K562 (cell line): ENCODE data around the gene NOX5.

ENCODE experiments used
- ATF7 ChIP-seq: fragments of 450-650 bp; IDR thresholded peaks from 2 replicates; pipeline ENCODE4 v1.7.1; 2014; ENCODE audit warnings: mild to moderate bottlenecking, moderate library complexity
- PHF21A ChIP-seq: fragments of 450-650 bp; IDR thresholded peaks from 2 replicates; pipeline ENCODE4 v1.6.1; 2017; ENCODE audit warnings: low read depth, borderline replicate concordance
- POLR2A ChIP-seq: fragments of 450-650 bp; conservative IDR thresholded peaks from 2 replicates; pipeline ENCODE4 v1.6.1; 2016
- RBFOX2 ChIP-seq: fragments of 200-400 bp; formaldehyde crosslinking; IDR thresholded peaks from 2 replicates; pipeline ENCODE4 v1.6.1; 2017; ENCODE audit warnings: low read depth, mild to moderate bottlenecking, low read length, moderate library complexity
- TBP ChIP-seq: optimal IDR thresholded peaks from 2 replicates; pipeline ENCODE3; 2011; ENCODE audit warnings: low read depth, low read length, improper control_type of control experiment
- TFAM ChIP-seq: fragments of 250-450 bp; sonication (Bioruptor Pico); conservative IDR thresholded peaks from 2 replicates; pipeline ENCODE4 v1.5.0; 2021; ENCODE audit warnings: mild to moderate bottlenecking, moderate library complexity
- ZFP30 ChIP-seq: fragments of 250-450 bp; sonication (Bioruptor Pico); IDR thresholded peaks from 2 replicates; pipeline ENCODE4 v1.8.0; 2022; ENCODE audit warnings: moderate library complexity, mild to moderate bottlenecking, inconsistent platforms, borderline replicate concordance
- TF ChIP-seq, protein P1 (sequence below): fragments of 450-650 bp; conservative IDR thresholded peaks from 2 replicates; pipeline ENCODE4 v1.6.1; 2016; ENCODE audit warnings: missing genetic modification characterization, low read depth, mild to moderate bottlenecking, missing compliant biosample characterization, moderate library complexity
- TF ChIP-seq, protein P2 (sequence below): IDR thresholded peaks from 2 replicates; pipeline ENCODE4 v1.6.1; 2014; ENCODE audit warnings: antibody characterized with exemption
- TF ChIP-seq, protein P3 (sequence below): sonication (generic); formaldehyde crosslinking; IDR thresholded peaks from 2 replicates; pipeline ENCODE4 v1.8.0; 2023; ENCODE audit warnings: mild to moderate bottlenecking, missing genetic modification reagents

DNA sequence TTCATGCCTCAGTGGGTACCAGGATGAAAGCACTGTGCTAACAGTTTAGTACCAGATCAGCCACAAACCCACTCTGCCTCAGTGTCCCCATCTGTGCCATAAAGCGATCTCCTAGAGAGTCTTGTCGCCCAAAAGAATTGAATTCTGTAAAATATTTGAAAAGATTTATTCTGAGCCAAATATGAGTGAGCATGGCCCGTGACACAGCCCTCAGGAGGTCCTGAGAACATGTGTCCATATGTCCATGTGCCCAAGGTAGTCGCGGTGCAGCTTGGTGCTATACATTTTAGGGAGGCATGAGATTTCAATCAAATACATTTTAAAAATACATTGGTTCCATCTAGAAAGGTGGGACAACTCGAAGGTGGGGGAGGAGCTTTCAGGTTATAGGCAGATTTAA lies 15.4 kb upstream of the NOX5 start:
- TF ChIP-seq ATF7 (no peak), TFAM (CRISPR knock-in tag) (no peak), PHF21A (no peak), TBP (no peak), ZFP30 (CRISPR knock-in tag) (no peak), RBFOX2 (no peak), POLR2A (no peak)
- TF ChIP-seq, protein P1, sequence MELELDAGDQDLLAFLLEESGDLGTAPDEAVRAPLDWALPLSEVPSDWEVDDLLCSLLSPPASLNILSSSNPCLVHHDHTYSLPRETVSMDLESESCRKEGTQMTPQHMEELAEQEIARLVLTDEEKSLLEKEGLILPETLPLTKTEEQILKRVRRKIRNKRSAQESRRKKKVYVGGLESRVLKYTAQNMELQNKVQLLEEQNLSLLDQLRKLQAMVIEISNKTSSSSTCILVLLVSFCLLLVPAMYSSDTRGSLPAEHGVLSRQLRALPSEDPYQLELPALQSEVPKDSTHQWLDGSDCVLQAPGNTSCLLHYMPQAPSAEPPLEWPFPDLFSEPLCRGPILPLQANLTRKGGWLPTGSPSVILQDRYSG (tag): no peak
- TF ChIP-seq, protein P2, sequence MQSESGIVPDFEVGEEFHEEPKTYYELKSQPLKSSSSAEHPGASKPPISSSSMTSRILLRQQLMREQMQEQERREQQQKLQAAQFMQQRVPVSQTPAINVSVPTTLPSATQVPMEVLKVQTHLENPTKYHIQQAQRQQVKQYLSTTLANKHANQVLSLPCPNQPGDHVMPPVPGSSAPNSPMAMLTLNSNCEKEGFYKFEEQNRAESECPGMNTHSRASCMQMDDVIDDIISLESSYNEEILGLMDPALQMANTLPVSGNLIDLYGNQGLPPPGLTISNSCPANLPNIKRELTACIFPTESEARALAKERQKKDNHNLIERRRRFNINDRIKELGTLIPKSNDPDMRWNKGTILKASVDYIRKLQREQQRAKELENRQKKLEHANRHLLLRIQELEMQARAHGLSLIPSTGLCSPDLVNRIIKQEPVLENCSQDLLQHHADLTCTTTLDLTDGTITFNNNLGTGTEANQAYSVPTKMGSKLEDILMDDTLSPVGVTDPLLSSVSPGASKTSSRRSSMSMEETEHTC: no peak
- TF ChIP-seq, protein P3, sequence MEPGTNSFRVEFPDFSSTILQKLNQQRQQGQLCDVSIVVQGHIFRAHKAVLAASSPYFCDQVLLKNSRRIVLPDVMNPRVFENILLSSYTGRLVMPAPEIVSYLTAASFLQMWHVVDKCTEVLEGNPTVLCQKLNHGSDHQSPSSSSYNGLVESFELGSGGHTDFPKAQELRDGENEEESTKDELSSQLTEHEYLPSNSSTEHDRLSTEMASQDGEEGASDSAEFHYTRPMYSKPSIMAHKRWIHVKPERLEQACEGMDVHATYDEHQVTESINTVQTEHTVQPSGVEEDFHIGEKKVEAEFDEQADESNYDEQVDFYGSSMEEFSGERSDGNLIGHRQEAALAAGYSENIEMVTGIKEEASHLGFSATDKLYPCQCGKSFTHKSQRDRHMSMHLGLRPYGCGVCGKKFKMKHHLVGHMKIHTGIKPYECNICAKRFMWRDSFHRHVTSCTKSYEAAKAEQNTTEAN (CRISPR knock-in tag): no peak
